HG03378 (cell line): ENCODE measurements around the gene CCDC51.

Experiments
- ATAC-seq: cut with Tn5 transposase; IDR thresholded peaks from one replicate; pipeline ENCODE4 v1.9.1; 2021; ENCODE audit warnings: mild to moderate bottlenecking, moderate library complexity; ENCODE audit not compliant: unreplicated experiment

The CCDC51 gene

GRCh38 chr3:48387634-48388033, 52.3 kb downstream of the CCDC51 start:
- no peak for ATAC-seq
